HepG2 (cell line): ENCODE data around the gene TLR5. TPM values are rescaled to one million over a fixed set of nuclear protein-coding genes. Genes with fewer than 3 reads are reported as not detected.

Experiments
- ATAD3A ChIP-seq: sonication (generic); formaldehyde crosslinking; IDR thresholded peaks from 2 replicates; pipeline ENCODE4 v1.4.0; 2020; ENCODE audit warnings: missing genetic modification reagents
- ATF7 ChIP-seq, 2 experiments: fragments of 450-650 bp in 1 of 2; sonication (generic) in 1 of 2; formaldehyde crosslinking in 1 of 2; IDR thresholded peaks; 2 replicates each; pipeline versions ENCODE4 v1.4.0 to v1.6.1; 2016 to 2020; ENCODE audit warnings: antibody characterized with exemption in 1 of 2, mild to moderate bottlenecking in 1 of 2, missing genetic modification reagents in 1 of 2
- ATRX ChIP-seq: sonication (generic); formaldehyde crosslinking; IDR thresholded peaks from 2 replicates; pipeline ENCODE4 v1.4.0; 2020; ENCODE audit warnings: missing genetic modification reagents, borderline replicate concordance
- CBFB ChIP-seq: sonication (generic); formaldehyde crosslinking; IDR thresholded peaks from 2 replicates; pipeline ENCODE4 v1.4.0; 2020; ENCODE audit warnings: missing genetic modification reagents
- CREB1 ChIP-seq, 2 experiments: fragments of 450-650 bp in 1 of 2; IDR thresholded peaks; 2 replicates each; pipeline ENCODE4 v1.6.1; 2016 to 2017; ENCODE audit warnings: control low read depth in 1 of 2, mild to moderate bottlenecking in 1 of 2, missing compliant biosample characterization in 1 of 2, missing genetic modification characterization in 1 of 2
- ELF4 ChIP-seq: sonication (generic); formaldehyde crosslinking; IDR thresholded peaks from 2 replicates; pipeline ENCODE4 v1.5.0; 2020; ENCODE audit warnings: missing genetic modification reagents, mild to moderate bottlenecking, moderate library complexity, borderline replicate concordance
- FOXJ3 ChIP-seq: sonication (generic); formaldehyde crosslinking; IDR thresholded peaks from 2 replicates; pipeline ENCODE4 v1.4.0; 2020; ENCODE audit warnings: missing genetic modification reagents, mild to moderate bottlenecking, borderline replicate concordance
- GTF3A ChIP-seq: sonication (generic); formaldehyde crosslinking; conservative IDR thresholded peaks from 2 replicates; pipeline ENCODE4 v1.4.0; 2020; ENCODE audit warnings: mild to moderate bottlenecking, missing genetic modification reagents
- JDP2 ChIP-seq: sonication (generic); formaldehyde crosslinking; IDR thresholded peaks from 2 replicates; pipeline ENCODE4 v1.8.1; 2022; ENCODE audit warnings: missing genetic modification reagents, borderline replicate concordance
- KLF13 ChIP-seq: sonication (generic); formaldehyde crosslinking; IDR thresholded peaks from 2 replicates; pipeline ENCODE4 v1.4.0; 2020; ENCODE audit warnings: mild to moderate bottlenecking, missing genetic modification reagents
- KLF15 ChIP-seq: sonication (generic); formaldehyde crosslinking; IDR thresholded peaks from 2 replicates; pipeline ENCODE4 v1.8.1; 2023; ENCODE audit warnings: borderline replicate concordance, mild to moderate bottlenecking, inconsistent platforms, missing genetic modification reagents, mixed read lengths
- MTF1 ChIP-seq: sonication (generic); formaldehyde crosslinking; IDR thresholded peaks from 2 replicates; pipeline ENCODE4 v1.5.0; 2020; ENCODE audit warnings: missing genetic modification reagents
- PCBP1 ChIP-seq: fragments of 200-400 bp; formaldehyde crosslinking; IDR thresholded peaks from 2 replicates; pipeline ENCODE4 v1.6.1; 2017; ENCODE audit warnings: mild to moderate bottlenecking, low read depth, low read length, borderline replicate concordance
- RARA ChIP-seq: IDR thresholded peaks from 2 replicates; pipeline ENCODE4 v1.6.1; 2016; ENCODE audit warnings: missing genetic modification reagents, missing compliant biosample characterization
- RFXAP ChIP-seq: sonication (generic); formaldehyde crosslinking; IDR thresholded peaks from 2 replicates; pipeline ENCODE4 v1.4.0; 2020; ENCODE audit warnings: missing genetic modification reagents, borderline replicate concordance
- RNF2 ChIP-seq: fragments of 450-650 bp; conservative IDR thresholded peaks from 2 replicates; pipeline ENCODE4 v1.6.1; 2016; ENCODE audit warnings: low read depth
- YY1 ChIP-seq: IDR thresholded peaks from 2 replicates; pipeline ENCODE4 v1.6.1; 2011; ENCODE audit warnings: low read length, low read depth, moderate library complexity, mild to moderate bottlenecking; ENCODE audit not compliant: insufficient read depth, insufficient replicate concordance
- ZIK1 ChIP-seq: sonication (generic); formaldehyde crosslinking; IDR thresholded peaks from 2 replicates; pipeline ENCODE4 v1.5.0; 2020; ENCODE audit warnings: mild to moderate bottlenecking, low read depth, missing genetic modification reagents, borderline replicate concordance
- ZNF446 ChIP-seq: sonication (generic); formaldehyde crosslinking; IDR thresholded peaks from 2 replicates; pipeline ENCODE4 v1.5.0; 2020; ENCODE audit warnings: mild to moderate bottlenecking, missing genetic modification reagents
- ZNF547 ChIP-seq: sonication (generic); formaldehyde crosslinking; IDR thresholded peaks from 2 replicates; pipeline ENCODE4 v1.5.1; 2020; ENCODE audit warnings: mild to moderate bottlenecking, missing genetic modification reagents
- ZNF616 ChIP-seq: sonication (generic); formaldehyde crosslinking; IDR thresholded peaks from 2 replicates; pipeline ENCODE4 v1.5.0; 2020; ENCODE audit warnings: low read depth, mild to moderate bottlenecking, missing genetic modification reagents
- ZNF747 ChIP-seq: sonication (generic); formaldehyde crosslinking; IDR thresholded peaks from 2 replicates; pipeline ENCODE4 v1.8.1; 2023; ENCODE audit warnings: missing genetic modification reagents, mild to moderate bottlenecking, borderline replicate concordance
- ZNF776 ChIP-seq: sonication (generic); formaldehyde crosslinking; IDR thresholded peaks from 2 replicates; pipeline ENCODE4 v1.4.0; 2020; ENCODE audit warnings: mild to moderate bottlenecking, missing genetic modification reagents
- ZNF788 ChIP-seq: sonication (generic); formaldehyde crosslinking; IDR thresholded peaks from 2 replicates; pipeline ENCODE4 v1.5.0; 2020; ENCODE audit warnings: mild to moderate bottlenecking, missing genetic modification reagents, borderline replicate concordance
- polyA plus RNA-seq, 8 experiments: library from polyadenylated mRNA; depleted of rRNA in 3 of 8; stranded (reverse) in 7 of 8; unstranded in 1 of 8; fragments of >200 nt; fragmentation: Illumina TruSeq in 4 of 8; extraction: Trizol in 4 of 8; gene quantifications; 2 replicates each; pipeline versions ENCODE4 v1.2.1 to v1.2.3, GENCODE V29; 2011 to 2016; ENCODE audit warnings: low read depth in 4 of 8, missing spikeins in 1 of 8, mixed read lengths in 1 of 8; ENCODE audit not compliant: insufficient read depth in 1 of 8
- total RNA-seq, 5 experiments: library from RNA; depleted of rRNA; stranded (reverse); fragments of >200 nt; fragmentation: Illumina TruSeq; extraction: Trizol; gene quantifications; 2 replicates each; pipeline ENCODE4 v1.2.3, GENCODE V29; 2016; ENCODE audit warnings: low read depth in 1 of 5
- TF ChIP-seq, protein P1 (sequence below): sonication (generic); formaldehyde crosslinking; IDR thresholded peaks from 2 replicates; pipeline ENCODE4 v1.8.0; 2022; ENCODE audit warnings: missing genetic modification reagents, mild to moderate bottlenecking, moderate library complexity, borderline replicate concordance
- TF ChIP-seq, protein P2 (sequence below): sonication (generic); formaldehyde crosslinking; IDR thresholded peaks from 2 replicates; pipeline ENCODE4 v1.8.1; 2023; ENCODE audit warnings: mild to moderate bottlenecking, moderate library complexity, missing genetic modification reagents
- TF ChIP-seq, protein P3 (sequence below): sonication (generic); formaldehyde crosslinking; IDR thresholded peaks from 2 replicates; pipeline ENCODE4 v1.4.0; 2020; ENCODE audit warnings: mild to moderate bottlenecking, missing genetic modification reagents

Gene TLR5
- total and polyA plus RNA-seq, 2 of the 13 experiments (the other 11 are each of a cell fraction or from before 2014, with no cell fraction given) = not detected

DNA sequence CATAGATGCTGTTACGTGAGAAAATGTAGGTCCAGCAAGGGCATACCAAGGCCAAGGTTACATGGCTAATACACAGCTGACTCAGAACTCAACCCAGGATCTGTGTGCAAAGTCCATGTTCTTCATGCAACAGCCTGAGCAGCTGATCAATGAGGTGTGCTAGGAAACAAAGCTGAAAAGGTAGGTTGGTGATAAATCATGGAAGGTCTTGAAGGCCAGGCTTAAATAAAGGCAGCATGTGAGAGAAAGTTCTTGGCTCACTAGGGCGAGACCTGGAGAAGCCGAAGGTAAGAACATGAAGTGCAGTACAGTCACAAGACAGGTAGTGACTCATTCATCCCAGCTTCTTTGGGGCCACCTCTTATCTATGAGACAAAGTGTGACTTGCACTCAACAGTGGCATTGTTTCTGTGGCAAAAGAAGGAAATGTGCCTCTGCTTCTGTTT lies 33.4 kb downstream of the TLR5 start (continued):
- TF ChIP-seq, protein P1, sequence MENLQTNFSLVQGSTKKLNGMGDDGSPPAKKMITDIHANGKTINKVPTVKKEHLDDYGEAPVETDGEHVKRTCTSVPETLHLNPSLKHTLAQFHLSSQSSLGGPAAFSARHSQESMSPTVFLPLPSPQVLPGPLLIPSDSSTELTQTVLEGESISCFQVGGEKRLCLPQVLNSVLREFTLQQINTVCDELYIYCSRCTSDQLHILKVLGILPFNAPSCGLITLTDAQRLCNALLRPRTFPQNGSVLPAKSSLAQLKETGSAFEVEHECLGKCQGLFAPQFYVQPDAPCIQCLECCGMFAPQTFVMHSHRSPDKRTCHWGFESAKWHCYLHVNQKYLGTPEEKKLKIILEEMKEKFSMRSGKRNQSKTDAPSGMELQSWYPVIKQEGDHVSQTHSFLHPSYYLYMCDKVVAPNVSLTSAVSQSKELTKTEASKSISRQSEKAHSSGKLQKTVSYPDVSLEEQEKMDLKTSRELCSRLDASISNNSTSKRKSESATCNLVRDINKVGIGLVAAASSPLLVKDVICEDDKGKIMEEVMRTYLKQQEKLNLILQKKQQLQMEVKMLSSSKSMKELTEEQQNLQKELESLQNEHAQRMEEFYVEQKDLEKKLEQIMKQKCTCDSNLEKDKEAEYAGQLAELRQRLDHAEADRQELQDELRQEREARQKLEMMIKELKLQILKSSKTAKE (CRISPR knock-in tag) = peak; percentile 31; the same call in 1 of the 2 replicates
- no peak for TF ChIP-seq ZNF776 (CRISPR knock-in tag)
- TF ChIP-seq, protein P2, sequence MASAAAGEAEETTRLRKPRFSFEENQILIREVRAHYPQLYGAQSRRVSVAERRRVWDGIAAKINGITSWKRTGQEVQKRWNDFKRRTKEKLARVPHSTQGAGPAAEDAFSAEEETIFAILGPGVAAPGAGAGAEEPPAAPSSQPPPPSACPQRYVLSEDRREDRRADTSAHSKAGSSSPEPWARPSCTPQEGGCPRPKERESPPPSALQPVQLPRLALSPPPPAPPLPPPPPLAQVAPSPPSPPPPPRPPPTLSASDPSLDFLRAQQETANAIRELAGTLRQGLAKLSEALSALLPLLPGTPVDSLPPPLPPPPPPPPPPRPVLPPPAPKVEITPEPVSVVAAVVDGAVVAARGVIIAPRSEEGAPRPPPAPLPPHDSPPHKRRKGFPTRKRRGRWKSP (CRISPR knock-in tag) = no peak
- TF ChIP-seq, protein P3, sequence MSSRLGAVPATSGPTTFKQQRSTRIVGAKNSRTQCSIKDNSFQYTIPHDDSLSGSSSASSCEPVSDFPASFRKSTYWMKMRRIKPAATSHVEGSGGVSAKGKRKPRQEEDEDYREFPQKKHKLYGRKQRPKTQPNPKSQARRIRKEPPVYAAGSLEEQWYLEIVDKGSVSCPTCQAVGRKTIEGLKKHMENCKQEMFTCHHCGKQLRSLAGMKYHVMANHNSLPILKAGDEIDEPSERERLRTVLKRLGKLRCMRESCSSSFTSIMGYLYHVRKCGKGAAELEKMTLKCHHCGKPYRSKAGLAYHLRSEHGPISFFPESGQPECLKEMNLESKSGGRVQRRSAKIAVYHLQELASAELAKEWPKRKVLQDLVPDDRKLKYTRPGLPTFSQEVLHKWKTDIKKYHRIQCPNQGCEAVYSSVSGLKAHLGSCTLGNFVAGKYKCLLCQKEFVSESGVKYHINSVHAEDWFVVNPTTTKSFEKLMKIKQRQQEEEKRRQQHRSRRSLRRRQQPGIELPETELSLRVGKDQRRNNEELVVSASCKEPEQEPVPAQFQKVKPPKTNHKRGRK (CRISPR knock-in tag) = no peak
- no peak for TF ChIP-seq RNF2
- no peak for TF ChIP-seq GTF3A
- TF ChIP-seq ATRX (CRISPR knock-in tag) = no peak
- no peak for TF ChIP-seq ATAD3A (CRISPR knock-in tag)
- no peak for TF ChIP-seq RFXAP
- TF ChIP-seq ZNF747 = no peak
- no peak for TF ChIP-seq ZIK1
- no peak for TF ChIP-seq JDP2
- TF ChIP-seq ZNF547 (CRISPR knock-in tag) = no peak
- no peak for TF ChIP-seq ELF4 (CRISPR knock-in tag)
- no peak for TF ChIP-seq YY1
- peak; percentile 97 for TF ChIP-seq RARA
- TF ChIP-seq ZNF616 = no peak
- TF ChIP-seq KLF15 = no peak
- no peak for TF ChIP-seq PCBP1
- TF ChIP-seq ZNF446 = no peak
- TF ChIP-seq MTF1 = no peak
- no peak for TF ChIP-seq CBFB (CRISPR knock-in tag)
- TF ChIP-seq ATF7 (IDR thresholded peaks at IDR 0.05) = 0 out of 2 replicates have a peak, but pooled peaks have one; percentile 2
- no peak for TF ChIP-seq ATF7 (CRISPR knock-in tag; IDR thresholded peaks at IDR 0.05)
- TF ChIP-seq KLF13 (CRISPR knock-in tag) = no peak
- no peak for TF ChIP-seq CREB1 (IDR thresholded peaks at IDR 0.05)
- TF ChIP-seq CREB1 (CRISPR knock-in tag; IDR thresholded peaks at IDR 0.05) = peak; percentile 61; the same call in 1 of the 2 replicates
- no peak for TF ChIP-seq FOXJ3 (CRISPR knock-in tag)
- no peak for TF ChIP-seq ZNF788 (CRISPR knock-in tag)
